Liver (tissue), 9 donors: ENCODE data around the gene GANC. TPM values are rescaled to one million over a fixed set of nuclear protein-coding genes. Genes with fewer than 3 reads are reported as not detected.

Experiments
- DNase-seq: peaks from one replicate; pipeline ENCODE4 v3.0.0-alpha.2; 2017; ENCODE audit warnings: low spot score
- H3K27ac ChIP-seq, 2 donors: one replicate each; pipeline ENCODE4 v1.7.0; 2013; ENCODE audit warnings: inconsistent platforms in 2 of 2, low read length in 2 of 2, control low read depth in 1 of 2, low read depth in 1 of 2, mild to moderate bottlenecking in 1 of 2
- H3K27me3 ChIP-seq, 4 donors: one replicate each; pipeline versions ENCODE4 v1.6.1 to v1.7.0; 2013; ENCODE audit warnings: low read length in 3 of 4, inconsistent platforms in 1 of 4, mild to moderate bottlenecking in 1 of 4, moderate library complexity in 1 of 4; ENCODE audit not compliant: control insufficient read depth in 4 of 4, insufficient read depth in 4 of 4
- H3K36me3 ChIP-seq, 4 donors: one replicate each; pipeline versions ENCODE4 v1.6.1 to v1.7.0; 2013; ENCODE audit warnings: low read length in 3 of 4, mild to moderate bottlenecking in 3 of 4, low read depth in 1 of 4, moderate library complexity in 1 of 4; ENCODE audit not compliant: control insufficient read depth in 4 of 4, insufficient read depth in 3 of 4
- H3K4me1 ChIP-seq, 4 donors: one replicate each; pipeline versions ENCODE4 v1.6.1 to v1.7.0; 2013; ENCODE audit warnings: low read length in 3 of 4, mild to moderate bottlenecking in 3 of 4, moderate library complexity in 1 of 4; ENCODE audit not compliant: control insufficient read depth in 4 of 4, insufficient read depth in 4 of 4
- H3K4me3 ChIP-seq, 3 donors: one replicate each; pipeline versions ENCODE4 v1.6.1 to v1.7.0; 2013; ENCODE audit warnings: low read length in 3 of 3, control low read depth in 1 of 3, low read depth in 1 of 3, mild to moderate bottlenecking in 1 of 3
- H3K9ac ChIP-seq, 2 donors: one replicate each; pipeline ENCODE4 v1.7.0; 2013; ENCODE audit warnings: low read length in 2 of 2, mild to moderate bottlenecking in 2 of 2, moderate library complexity in 2 of 2, control low read depth in 1 of 2, low read depth in 1 of 2
- H3K9me3 ChIP-seq, 4 donors: one replicate each; pipeline versions ENCODE4 v1.6.1 to v1.7.0; 2013; ENCODE audit warnings: low read length in 3 of 4; ENCODE audit not compliant: control insufficient read depth in 4 of 4
- CTCF ChIP-seq: fragments of 150-350 bp; IDR thresholded peaks from 2 replicates; pipeline ENCODE4 v1.5.1; 2017; ENCODE audit warnings: improper control_type of control experiment, low read depth, low read length; ENCODE audit not compliant: missing input control
- EGR1 ChIP-seq, 2 donors: IDR thresholded peaks; 2 replicates each; pipeline ENCODE4 v1.6.1; 2016 to 2018; ENCODE audit warnings: antibody characterized with exemption in 2 of 2, low read depth in 2 of 2
- FOXA1 ChIP-seq: IDR thresholded peaks from 2 replicates; pipeline ENCODE4 v1.6.1; 2016; ENCODE audit warnings: antibody characterized with exemption
- FOXA2 ChIP-seq: IDR thresholded peaks from 2 replicates; pipeline ENCODE4 v1.6.1; 2016; ENCODE audit warnings: antibody characterized with exemption
- GABPA ChIP-seq, 2 donors: IDR thresholded peaks in 1 of 2; conservative IDR thresholded peaks in 1 of 2; 2 replicates each; pipeline ENCODE4 v1.6.1; 2016; ENCODE audit warnings: antibody characterized with exemption in 2 of 2, mild to moderate bottlenecking in 1 of 2, moderate library complexity in 1 of 2
- HNF4A ChIP-seq, 2 donors: conservative IDR thresholded peaks; 2 replicates each; pipeline ENCODE4 v1.6.1; 2016; ENCODE audit warnings: antibody characterized with exemption in 2 of 2, mild to moderate bottlenecking in 2 of 2
- HNF4G ChIP-seq: IDR thresholded peaks from 2 replicates; pipeline ENCODE4 v1.6.1; 2016; ENCODE audit warnings: antibody characterized with exemption
- JUND ChIP-seq, 2 donors: IDR thresholded peaks; 2 replicates each; pipeline ENCODE4 v1.6.1; 2016; ENCODE audit warnings: antibody characterized with exemption in 2 of 2
- NR2F2 ChIP-seq: IDR thresholded peaks from 2 replicates; pipeline ENCODE4 v1.6.1; 2016; ENCODE audit warnings: antibody characterized with exemption
- RAD21 ChIP-seq, 2 donors: IDR thresholded peaks; 2 replicates each; pipeline ENCODE4 v1.6.1; 2016; ENCODE audit warnings: antibody characterized with exemption in 2 of 2, mild to moderate bottlenecking in 2 of 2
- REST ChIP-seq: IDR thresholded peaks from 2 replicates; pipeline ENCODE4 v1.6.1; 2016; ENCODE audit warnings: antibody characterized with exemption, mild to moderate bottlenecking
- RXRA ChIP-seq, 2 donors: IDR thresholded peaks; 2 replicates each; pipeline ENCODE4 v1.6.1; 2017 to 2018; ENCODE audit warnings: antibody characterized with exemption in 2 of 2, mild to moderate bottlenecking in 1 of 2
- SP1 ChIP-seq: IDR thresholded peaks from 2 replicates; pipeline ENCODE4 v1.6.1; 2018; ENCODE audit warnings: antibody characterized with exemption, mild to moderate bottlenecking
- TAF1 ChIP-seq: conservative IDR thresholded peaks from 2 replicates; pipeline ENCODE4 v1.6.1; 2016; ENCODE audit warnings: antibody characterized with exemption, mild to moderate bottlenecking
- YY1 ChIP-seq: IDR thresholded peaks from 2 replicates; pipeline ENCODE4 v1.6.1; 2016; ENCODE audit warnings: antibody characterized with exemption, mild to moderate bottlenecking
- WGBS: extraction: QIAGEN DNeasy Blood & Tissue Kit; methylation state at CpG from one replicate; pipeline ENCODE4 v1.1.7; 2013; 5-methylcytosine and 5-hydroxymethylcytosine counted together
- polyA plus RNA-seq, 2 donors: library from polyadenylated mRNA; stranded (reverse) in 1 of 2; unstranded in 1 of 2; fragments of 200-250 nt in 1 of 2; fragments of >200 nt in 1 of 2; fragmentation: Nextera tagmentation in 1 of 2; extraction: Ambion mirVana in 1 of 2; gene quantifications; one replicate each; pipeline versions ENCODE4 v1.2.1 to v1.2.3, GENCODE V29; 2013 to 2015
- total RNA-seq, 2 donors: library from RNA; depleted of rRNA; stranded (reverse); fragments of >200 nt; gene quantifications; one replicate each; pipeline ENCODE4 v1.2.3, GENCODE V29; 2014
- TF ChIP-seq, protein P1 (sequence below): IDR thresholded peaks from 2 replicates; pipeline ENCODE4 v1.6.1; 2016; ENCODE audit warnings: antibody characterized with exemption
- TF ChIP-seq, protein P2 (sequence below): IDR thresholded peaks from 2 replicates; pipeline ENCODE4 v1.6.1; 2016; ENCODE audit warnings: antibody characterized with exemption
- TF ChIP-seq, protein P3 (sequence below): IDR thresholded peaks from 2 replicates; pipeline ENCODE4 v1.6.1; 2016; ENCODE audit warnings: antibody characterized with exemption
- donor health status: healthy.
- donor health status: healthy.
- donor health status: healthy.
- donor health status: healthy.
- donor health status: healthy.

GANC gene
- total and polyA plus RNA-seq, 4 donors, result 4.8 to 28.9 (median 10.9) TPM

DNA sequence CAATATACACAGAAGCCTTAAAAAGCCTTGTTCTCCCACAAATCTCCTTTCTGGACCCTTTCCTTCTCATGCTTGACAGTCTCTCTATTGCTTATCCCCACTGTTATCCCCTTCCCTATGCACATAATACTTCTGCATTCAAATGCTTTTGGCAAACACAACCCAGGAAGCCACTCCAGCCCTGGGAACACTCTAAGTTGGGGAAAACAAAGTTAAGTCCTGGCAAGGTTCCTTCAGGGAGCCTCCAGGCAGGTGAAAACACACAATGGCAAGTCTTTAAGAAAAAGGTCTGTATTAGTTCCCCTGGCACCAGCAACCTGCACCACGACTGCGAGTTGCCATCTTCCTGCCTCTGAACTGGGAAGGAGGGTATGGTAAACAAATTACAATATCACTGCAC is 19.7 kb upstream of the GANC start:
- Histone ChIP-seq H3K36me3 (peaks cover 6 to 38% (median 19%) of the 10 kb centered on the region in 4 donors), H3K9me3 (no peaks in the 10 kb centered on the region), H3K9ac (no peak overlapping the region), H3K4me1 (no peaks in the 10 kb centered on the region), H3K27me3 (no peaks in the 10 kb centered on the region), H3K4me3 (no peak overlapping the region), H3K27ac (no peak overlapping the region)
- no peak for TF ChIP-seq CTCF
- TF ChIP-seq HNF4A (conservative IDR thresholded peaks at IDR 0.05), result no peak
- TF ChIP-seq, protein P1, sequence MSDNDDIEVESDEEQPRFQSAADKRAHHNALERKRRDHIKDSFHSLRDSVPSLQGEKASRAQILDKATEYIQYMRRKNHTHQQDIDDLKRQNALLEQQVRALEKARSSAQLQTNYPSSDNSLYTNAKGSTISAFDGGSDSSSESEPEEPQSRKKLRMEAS, result no peak
- WGBS, result 98% methylated on average over 2 of the region's 2 CpGs
- DNase-seq, result no peak

- TF ChIP-seq FOXA1, result no peak
- no peak for TF ChIP-seq NR2F2
- TF ChIP-seq TAF1, result no peak
- TF ChIP-seq, protein P2, sequence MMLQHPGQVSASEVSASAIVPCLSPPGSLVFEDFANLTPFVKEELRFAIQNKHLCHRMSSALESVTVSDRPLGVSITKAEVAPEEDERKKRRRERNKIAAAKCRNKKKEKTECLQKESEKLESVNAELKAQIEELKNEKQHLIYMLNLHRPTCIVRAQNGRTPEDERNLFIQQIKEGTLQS, result no peak
- no peak for TF ChIP-seq JUND (IDR thresholded peaks at IDR 0.05)
- TF ChIP-seq SP1, result no peak
- no peak for TF ChIP-seq FOXA2
- TF ChIP-seq GABPA (IDR thresholded peaks at IDR 0.05 in 1 of 2, conservative IDR thresholded peaks at IDR 0.05 in 1 of 2), result no peak
- no peak for TF ChIP-seq RAD21 (IDR thresholded peaks at IDR 0.05)
- no peak for TF ChIP-seq EGR1 (IDR thresholded peaks at IDR 0.05; ENCODE audit: low read depth in 2 of 2)
- TF ChIP-seq, protein P1, result no peak
- no peak for TF ChIP-seq RXRA (IDR thresholded peaks at IDR 0.05)
- TF ChIP-seq, protein P3, sequence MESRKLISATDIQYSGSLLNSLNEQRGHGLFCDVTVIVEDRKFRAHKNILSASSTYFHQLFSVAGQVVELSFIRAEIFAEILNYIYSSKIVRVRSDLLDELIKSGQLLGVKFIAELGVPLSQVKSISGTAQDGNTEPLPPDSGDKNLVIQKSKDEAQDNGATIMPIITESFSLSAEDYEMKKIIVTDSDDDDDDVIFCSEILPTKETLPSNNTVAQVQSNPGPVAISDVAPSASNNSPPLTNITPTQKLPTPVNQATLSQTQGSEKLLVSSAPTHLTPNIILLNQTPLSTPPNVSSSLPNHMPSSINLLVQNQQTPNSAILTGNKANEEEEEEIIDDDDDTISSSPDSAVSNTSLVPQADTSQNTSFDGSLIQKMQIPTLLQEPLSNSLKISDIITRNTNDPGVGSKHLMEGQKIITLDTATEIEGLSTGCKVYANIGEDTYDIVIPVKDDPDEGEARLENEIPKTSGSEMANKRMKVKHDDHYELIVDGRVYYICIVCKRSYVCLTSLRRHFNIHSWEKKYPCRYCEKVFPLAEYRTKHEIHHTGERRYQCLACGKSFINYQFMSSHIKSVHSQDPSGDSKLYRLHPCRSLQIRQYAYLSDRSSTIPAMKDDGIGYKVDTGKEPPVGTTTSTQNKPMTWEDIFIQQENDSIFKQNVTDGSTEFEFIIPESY, result no peak
- no peak for TF ChIP-seq YY1
- no peak for TF ChIP-seq HNF4A (conservative IDR thresholded peaks at IDR 0.05)
- TF ChIP-seq REST, result no peak
- TF ChIP-seq CTCF, result no peak
- TF ChIP-seq HNF4G, result no peak
- WGBS, result 87% methylated on average over 5 of the region's 5 CpGs
- no peak overlapping the region for H3K27ac ChIP-seq
- H3K4me3 ChIP-seq, result no peak overlapping the region
- no peak overlapping the region for H3K9ac ChIP-seq
- no peaks in the 10 kb centered on the region for H3K9me3 ChIP-seq
- H3K36me3 ChIP-seq, result peaks cover 5 to 66% (median 56%) of the 10 kb centered on the region in 4 donors
- H3K4me1 ChIP-seq, result no peaks in the 10 kb centered on the region
- no peak for DNase-seq
- H3K27me3 ChIP-seq, result no peaks in the 10 kb centered on the region
These were observed 8.2 kb upstream of the GANC start for GRCh38 chr15:42264795-42265194.
